Retinal pigment epithelial cell (primary cell): ENCODE measurements around the gene DOCK10.
A peak's percentile ranks its signal among the peaks of the same experiment; 100 is the strongest.

Experiments
- DNase-seq: peaks from one replicate; pipeline ENCODE4 v3.0.0-alpha.2; 2010; ENCODE audit warnings: low read depth
- H3K4me3 ChIP-seq: 2 replicates; pipeline ENCODE4 v1.5.1; 2011; ENCODE audit warnings: mild to moderate bottlenecking, low read length, control low read depth, moderate library complexity
- CTCF ChIP-seq: conservative IDR thresholded peaks from 2 replicates; pipeline ENCODE4 v1.5.1; 2011; ENCODE audit warnings: low read depth, low read length, control low read depth, inconsistent platforms

The DOCK10 gene

DNA sequence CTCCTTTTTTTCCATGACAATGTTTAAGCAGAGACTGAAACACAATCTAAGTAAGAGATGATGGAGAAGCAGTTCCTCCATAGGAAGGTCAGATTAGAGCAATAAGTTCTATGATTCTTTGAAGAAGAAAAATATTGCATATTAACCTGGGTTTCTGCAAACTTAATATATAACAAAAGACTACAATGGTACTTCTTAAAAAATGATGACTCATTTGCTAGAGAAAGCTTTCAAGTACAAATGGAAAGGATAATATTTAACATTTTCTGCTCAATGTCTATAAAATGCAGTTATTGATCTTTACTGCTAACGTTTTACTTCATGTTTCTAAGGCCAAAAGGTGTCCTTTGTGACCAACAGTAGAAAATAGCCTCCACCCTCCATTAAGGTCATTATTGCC, 158.6 kb downstream of the DOCK10 start:
- no peak for DNase-seq
- no peak overlapping the region for H3K4me3 ChIP-seq
- TF ChIP-seq CTCF, result no peak

DNA sequence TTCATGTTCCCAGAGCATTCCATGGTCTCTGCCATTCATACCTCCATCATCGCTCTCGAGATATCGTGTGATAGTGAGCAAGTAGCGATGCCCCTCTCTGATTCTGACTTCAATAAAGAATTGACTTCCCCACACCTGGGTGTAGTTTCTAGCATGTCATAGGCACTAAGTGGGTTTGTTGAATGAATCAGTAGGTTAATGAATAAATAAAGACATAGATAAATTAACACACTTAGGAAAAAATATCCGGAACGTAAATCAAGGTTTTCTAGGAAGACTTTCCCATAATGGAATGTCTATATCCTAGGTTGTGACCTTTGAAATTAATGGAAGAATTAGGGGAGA, 159.1 kb downstream of the DOCK10 start:
- no peak overlapping the region for H3K4me3 ChIP-seq
- TF ChIP-seq CTCF, result no peak
- DNase-seq, result no peak

GRCh38 chr2:224882291-224883171, 159.7 kb downstream of the DOCK10 start:
- no peak overlapping the region for H3K4me3 ChIP-seq
- TF ChIP-seq CTCF, result no peak
- DNase-seq, result peak; percentile 29

GRCh38 chr2:224881846-224882245, 160.4 kb downstream of the DOCK10 start:
- H3K4me3 ChIP-seq, result no peak overlapping the region
- no peak for DNase-seq
- no peak for TF ChIP-seq CTCF

DNA sequence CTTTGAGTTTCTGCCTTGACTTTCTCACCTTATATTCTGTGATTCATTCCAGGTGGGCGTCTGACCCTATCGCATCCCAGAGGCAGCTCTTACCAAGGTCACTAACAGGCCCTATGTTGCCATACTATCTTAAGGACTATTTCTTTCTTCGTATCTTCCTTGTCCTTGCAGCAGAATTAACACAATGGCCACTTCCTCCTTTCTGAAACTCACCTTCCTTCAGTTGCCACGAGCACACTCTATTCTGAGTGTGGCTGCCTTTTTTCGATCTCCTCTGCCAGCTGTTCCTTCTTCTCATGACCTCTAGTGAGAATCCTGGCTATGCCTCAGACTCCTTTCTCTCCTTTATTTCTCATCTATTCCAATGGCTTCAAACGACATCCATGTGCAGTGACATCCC, 165.7 kb downstream of the DOCK10 start:
- no peak for TF ChIP-seq CTCF
- H3K4me3 ChIP-seq, result no peak overlapping the region
- no peak for DNase-seq

DNA sequence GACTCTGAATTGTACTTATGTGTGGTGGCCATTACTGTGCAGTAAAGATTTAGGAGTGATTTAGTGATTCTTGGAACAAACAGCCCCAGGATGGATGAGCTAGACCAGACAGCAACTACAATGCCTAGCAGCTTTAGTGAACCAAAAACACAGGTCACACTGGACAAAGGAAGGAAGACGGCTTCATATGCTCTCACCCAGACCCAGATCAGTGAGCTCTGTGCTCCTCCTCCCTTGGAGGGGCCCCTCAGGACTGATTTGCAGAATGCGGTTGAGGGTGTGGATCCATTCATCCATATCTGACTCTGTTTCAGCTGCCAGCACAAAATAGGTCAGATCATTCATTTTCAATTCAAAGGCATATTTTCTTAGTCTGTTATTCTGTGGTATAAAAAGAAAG, 166.4 kb downstream of the DOCK10 start:
- no peak overlapping the region for H3K4me3 ChIP-seq
- no peak for DNase-seq
- no peak for TF ChIP-seq CTCF

DNA sequence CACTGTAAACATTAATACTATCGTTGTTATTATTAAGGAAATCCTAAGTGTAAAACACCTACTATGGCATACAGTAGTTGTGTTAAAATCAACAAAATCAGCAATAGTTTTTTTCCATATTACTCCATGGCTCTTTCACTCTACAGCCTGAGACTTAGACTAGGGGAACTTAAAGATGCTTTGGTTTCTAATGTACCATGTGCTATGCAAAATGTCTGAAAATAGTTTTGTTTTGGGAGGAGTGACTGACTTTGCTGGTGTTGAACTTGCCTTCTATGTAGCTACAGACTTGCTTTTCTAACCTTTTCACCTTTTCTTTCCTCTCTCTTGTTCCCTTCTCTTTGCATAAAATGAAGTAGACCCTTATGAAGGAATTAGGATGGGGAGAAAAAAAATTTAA, 167.1 kb downstream of the DOCK10 start:
- TF ChIP-seq CTCF, result no peak
- no peak overlapping the region for H3K4me3 ChIP-seq
- DNase-seq, result no peak
